Stomach (tissue), 9 donors: ENCODE data around the gene SLC13A3. TPM values are rescaled to one million over a fixed set of nuclear protein-coding genes. Genes with fewer than 3 reads are reported as not detected.

Source experiments
- DNase-seq, 2 donors: peaks; one replicate each; pipeline versions ENCODE4 v3.0.0 to v3.0.0-alpha.2; 2013 to 2019
- H3K27ac ChIP-seq, 5 donors: fragments of 200-600 bp in 4 of 5; sonication (generic) in 4 of 5; one replicate each; pipeline ENCODE4 v1.5.1; 2013 to 2019; ENCODE audit warnings: mild to moderate bottlenecking in 1 of 5, moderate library complexity in 1 of 5
- H3K27me3 ChIP-seq, 3 donors: fragments of 200-600 bp; sonication (generic); one replicate each; pipeline ENCODE4 v1.5.1; 2017 to 2019; ENCODE audit warnings: mixed run types in 1 of 3
- H3K36me3 ChIP-seq, 4 donors: fragments of 200-600 bp; sonication (generic); 1 replicate in 3 of 4; 2 replicates in 1 of 4; pipeline ENCODE4 v1.5.1; 2016 to 2019
- H3K4me1 ChIP-seq, 4 donors: fragments of 200-600 bp; sonication (generic); one replicate each; pipeline ENCODE4 v1.5.1; 2016 to 2019
- H3K4me3 ChIP-seq, 4 donors: fragments of 200-600 bp; sonication (generic) in 3 of 4; one replicate each; pipeline ENCODE4 v1.5.1; 2016 to 2019; ENCODE audit warnings: mild to moderate bottlenecking in 1 of 4
- H3K9me3 ChIP-seq, 4 donors: fragments of 200-600 bp; sonication (generic); one replicate each; pipeline ENCODE4 v1.5.1; 2016 to 2019
- CTCF ChIP-seq, 7 experiments: fragments of 450-650 bp in 4 of 7; fragments of 200-600 bp in 3 of 7; sonication (generic) in 3 of 7; IDR thresholded peaks; one replicate each; pipeline ENCODE4 v1.5.1; 2016 to 2019; ENCODE audit warnings: antibody characterized with exemption in 7 of 7, control low read depth in 2 of 7, mild to moderate bottlenecking in 1 of 7
- EP300 ChIP-seq: sonication (generic); formaldehyde crosslinking; IDR thresholded peaks from one replicate; pipeline ENCODE4 v1.6.1; 2017; ENCODE audit warnings: antibody characterized with exemption
- POLR2A ChIP-seq, 4 donors: fragments of 450-650 bp; IDR thresholded peaks; one replicate each; pipeline ENCODE4 v1.6.1; 2016; ENCODE audit warnings: antibody characterized with exemption in 4 of 4, control low read depth in 2 of 4, mild to moderate bottlenecking in 1 of 4, moderate library complexity in 1 of 4
- POLR2AphosphoS5 ChIP-seq, 3 donors: sonication (generic); formaldehyde crosslinking; IDR thresholded peaks; one replicate each; pipeline ENCODE4 v1.6.1; 2016; ENCODE audit warnings: antibody characterized with exemption in 3 of 3
- WGBS, 5 donors: extraction: QIAGEN DNeasy Blood & Tissue Kit in 3 of 5; methylation state at CpG; one replicate each; pipeline versions ENCODE4 v1.1.5 to v1.1.7; 2013 to 2018; 5-methylcytosine and 5-hydroxymethylcytosine counted together
- intact Hi-C: fragments of 100-400 bp; cut with DNase I; formaldehyde crosslinking; loops from one replicate; pipeline ENCODE4 v1.15.1; 2023; ENCODE audit warnings: low total_unique reads
- polyA plus RNA-seq, 3 donors: library from polyadenylated mRNA; stranded (reverse); fragments of 200-250 nt; gene quantifications; one replicate each; pipeline ENCODE4 v1.2.3, GENCODE V29; 2013
- total RNA-seq, 5 donors: library from RNA; depleted of rRNA; stranded (reverse); fragments of >200 nt; gene quantifications; one replicate each; pipeline versions ENCODE4 v1.1.0 to v1.2.3, GENCODE V29; 2014 to 2016
- donor health status: healthy with polysubstance abuse.
- donor health status: Bipolar disorder and iron deficiency.
- donor health status: healthy.

Gene SLC13A3
- total and polyA plus RNA-seq, 8 donors = 0.61 to 6.6 (median 1.4) TPM; not detected in 2

- no peak for DNase-seq
- WGBS, 5 donors = 76 to 87% (median 85%) methylated on average over 6 to 7 of the region's 7 CpGs
- Histone ChIP-seq H3K27ac (peak overlapping the region in 1 of 5 donors; percentile 40), H3K36me3 (no peaks in the 10 kb centered on the region), H3K27me3 (no peaks in the 10 kb centered on the region), H3K4me3 (no peak overlapping the region), H3K9me3 (peaks cover 0 to 15% (median 7%) of the 10 kb centered on the region in 4 donors), H3K4me1 (peaks cover 0 to 6% (median 0%) of the 10 kb centered on the region in 4 donors)
- intact Hi-C loops = no loop called here
- no peak for TF ChIP-seq POLR2A (IDR thresholded peaks at IDR 0.05)
- TF ChIP-seq CTCF (IDR thresholded peaks at IDR 0.05) = no peak
- no peak for TF ChIP-seq POLR2AphosphoS5 (IDR thresholded peaks at IDR 0.05)
Observed at GRCh38 chr20:46631874-46632446, 19.3 kb downstream of the SLC13A3 start.

- Histone ChIP-seq H3K4me1 (peaks cover 0 to 6% (median 0%) of the 10 kb centered on the region in 4 donors), H3K9me3 (peaks cover 0 to 15% (median 7%) of the 10 kb centered on the region in 4 donors), H3K27me3 (no peaks in the 10 kb centered on the region), H3K36me3 (no peaks in the 10 kb centered on the region), H3K27ac (peak overlapping the region in 1 of 5 donors; percentile 40), H3K4me3 (no peak overlapping the region)
- 69 to 78% (median 71%) methylated on average over 8 of the region's 8 CpGs for whole genome bisulfite sequencing, 5 donors
- intact Hi-C loops = no loop called here
- peak; percentile 38 to 77 for DNase-seq
- TF ChIP-seq POLR2AphosphoS5 (IDR thresholded peaks at IDR 0.05) (peak in 1 of 3 donors; percentile 87), CTCF (IDR thresholded peaks at IDR 0.05) (no peak)
Observed at GRCh38 chr20:46631212-46631869, 19.9 kb downstream of the SLC13A3 start.

GRCh38 chr20:46630306-46630705, 21.0 kb downstream of the SLC13A3 start:
- Histone ChIP-seq H3K36me3 (no peaks in the 10 kb centered on the region), H3K27ac (no peak overlapping the region), H3K27me3 (no peaks in the 10 kb centered on the region), H3K4me1 (peaks cover 0 to 6% (median 0%) of the 10 kb centered on the region in 4 donors), H3K9me3 (peaks cover 0 to 16% (median 7%) of the 10 kb centered on the region in 4 donors), H3K4me3 (no peak overlapping the region)
- TF ChIP-seq POLR2AphosphoS5 (IDR thresholded peaks at IDR 0.05) (no peak), POLR2A (IDR thresholded peaks at IDR 0.05) (no peak), CTCF (IDR thresholded peaks at IDR 0.05) (no peak), EP300 (no peak)
- DNase-seq = no peak
- intact Hi-C loops = no loop called here
- WGBS, 5 donors = 83 to 90% (median 85%) methylated on average over 5 of the region's 5 CpGs

GRCh38 chr20:46629341-46629740, 21.9 kb downstream of the SLC13A3 start:
- no peak overlapping the region for H3K4me3 ChIP-seq
- no peaks in the 10 kb centered on the region for H3K27me3 ChIP-seq
- intact Hi-C loops = no loop called here
- H3K9me3 ChIP-seq = peaks cover 0 to 26% (median 12%) of the 10 kb centered on the region in 4 donors
- no peak for DNase-seq
- no peaks in the 10 kb centered on the region for H3K36me3 ChIP-seq
- no peak for TF ChIP-seq POLR2A (IDR thresholded peaks at IDR 0.05)
- TF ChIP-seq EP300 = no peak
- no peak for TF ChIP-seq POLR2AphosphoS5 (IDR thresholded peaks at IDR 0.05)
- no peak overlapping the region for H3K27ac ChIP-seq
- H3K4me1 ChIP-seq = peaks cover 0 to 6% (median 0%) of the 10 kb centered on the region in 4 donors

GRCh38 chr20:46627234-46627633, 24.0 kb downstream of the SLC13A3 start:
- Histone ChIP-seq H3K27me3 (no peaks in the 10 kb centered on the region), H3K4me3 (no peak overlapping the region), H3K9me3 (peaks cover 0 to 33% (median 15%) of the 10 kb centered on the region in 4 donors), H3K4me1 (peaks cover 0 to 6% (median 0%) of the 10 kb centered on the region in 4 donors), H3K27ac (no peak overlapping the region), H3K36me3 (no peaks in the 10 kb centered on the region)
- DNase-seq = no peak
- TF ChIP-seq CTCF (IDR thresholded peaks at IDR 0.05) (no peak), POLR2AphosphoS5 (IDR thresholded peaks at IDR 0.05) (no peak), POLR2A (IDR thresholded peaks at IDR 0.05) (no peak), EP300 (no peak)
- intact Hi-C loops = no loop called here
- WGBS, 5 donors = 64 to 71% (median 70%) methylated on average over 4 of the region's 4 CpGs
